ENCODE results near the gene GYPA. TPM values are rescaled to one million over a fixed set of nuclear protein-coding genes. Genes with fewer than 3 reads are reported as not detected.
"Not testable (repeated sequence)": the region's sequence is repeated elsewhere in the genome, so short reads cannot be mapped to it uniquely, and the experiment has no call there.

Gene GYPA
- total RNA-seq, 1 donor from 2014 or later, result 14.1 TPM

- Histone ChIP-seq H3K9ac (ENCODE audit: low read depth in 1 of 3, low read length in 3 of 3) (no peak overlapping the region), H3K4me3 (ENCODE audit: low read length in 3 of 3) (no peak overlapping the region), H3K9me3 (ENCODE audit: control insufficient read depth in 3 of 3, low read length in 3 of 3) (no peaks in the 10 kb centered on the region), H3K36me3 (ENCODE audit: control insufficient read depth in 3 of 3, insufficient read depth in 3 of 3, low read length in 3 of 3) (no peaks in the 10 kb centered on the region), H3K27me3 (ENCODE audit: control insufficient read depth in 3 of 3, insufficient read depth in 3 of 3, low read length in 3 of 3) (no peaks in the 10 kb centered on the region), H3K27ac (ENCODE audit: low read depth, low read length) (no peak overlapping the region), H3K4me1 (ENCODE audit: control insufficient read depth in 3 of 3, insufficient read depth in 3 of 3, low read length in 3 of 3) (no peaks in the 10 kb centered on the region)
Measured at GRCh38 chr4:144171697-144172096, 31.2 kb upstream of the GYPA start.

GRCh38 chr4:144169211-144169610 lies 28.7 kb upstream of the GYPA start:
- Histone ChIP-seq H3K9ac (ENCODE audit: low read depth in 1 of 3, low read length in 3 of 3) (no peak overlapping the region), H3K27ac (ENCODE audit: low read depth, low read length) (no peak overlapping the region), H3K36me3 (ENCODE audit: control insufficient read depth in 3 of 3, insufficient read depth in 3 of 3, low read length in 3 of 3) (no peaks in the 10 kb centered on the region), H3K4me3 (ENCODE audit: low read length in 3 of 3) (no peak overlapping the region), H3K9me3 (ENCODE audit: control insufficient read depth in 3 of 3, low read length in 3 of 3) (peaks cover 0 to under 1% (median 0%) of the 10 kb centered on the region in 3 donors), H3K27me3 (ENCODE audit: control insufficient read depth in 3 of 3, insufficient read depth in 3 of 3, low read length in 3 of 3) (no peaks in the 10 kb centered on the region), H3K4me1 (ENCODE audit: control insufficient read depth in 3 of 3, insufficient read depth in 3 of 3, low read length in 3 of 3) (no peaks in the 10 kb centered on the region)

GRCh38 chr4:144154044-144154443 lies 13.5 kb upstream of the GYPA start:
- H3K27me3 ChIP-seq (ENCODE audit: control insufficient read depth in 3 of 3, insufficient read depth in 3 of 3, low read length in 3 of 3), result no peaks in the 10 kb centered on the region
- H3K9ac ChIP-seq (ENCODE audit: low read depth in 1 of 3, low read length in 3 of 3), result no peak overlapping the region
- H3K36me3 ChIP-seq (ENCODE audit: control insufficient read depth in 3 of 3, insufficient read depth in 3 of 3, low read length in 3 of 3), result no peaks in the 10 kb centered on the region
- H3K9me3 ChIP-seq (ENCODE audit: control insufficient read depth in 3 of 3, low read length in 3 of 3), result peaks cover 0 to 2% (median 0%) of the 10 kb centered on the region in 3 donors
- no peak overlapping the region for H3K27ac ChIP-seq (ENCODE audit: low read depth, low read length)
- H3K4me3 ChIP-seq (ENCODE audit: low read length in 3 of 3), result no peak overlapping the region
- H3K4me1 ChIP-seq (ENCODE audit: control insufficient read depth in 3 of 3, insufficient read depth in 3 of 3, low read length in 3 of 3), result no peaks in the 10 kb centered on the region

GRCh38 chr4:144142690-144143326 lies 2.3 kb upstream of the GYPA start:
- H3K9ac ChIP-seq (ENCODE audit: low read depth in 1 of 3, low read length in 3 of 3); H3K36me3 ChIP-seq (ENCODE audit: control insufficient read depth in 3 of 3, insufficient read depth in 3 of 3, low read length in 3 of 3); H3K4me1 ChIP-seq (ENCODE audit: control insufficient read depth in 3 of 3, insufficient read depth in 3 of 3, low read length in 3 of 3); H3K27me3 ChIP-seq (ENCODE audit: control insufficient read depth in 3 of 3, insufficient read depth in 3 of 3, low read length in 3 of 3); H3K9me3 ChIP-seq (ENCODE audit: control insufficient read depth in 3 of 3, low read length in 3 of 3); H3K4me3 ChIP-seq (ENCODE audit: low read length in 3 of 3); H3K27ac ChIP-seq (ENCODE audit: low read depth, low read length): not testable (repeated sequence)

GRCh38 chr4:144141493-144141892 lies 975 bp upstream of the GYPA start:
- no peak overlapping the region for H3K4me3 ChIP-seq (ENCODE audit: low read length in 3 of 3)
- no peaks in the 10 kb centered on the region for H3K27me3 ChIP-seq (ENCODE audit: control insufficient read depth in 3 of 3, insufficient read depth in 3 of 3, low read length in 3 of 3)
- H3K4me1 ChIP-seq (ENCODE audit: control insufficient read depth in 3 of 3, insufficient read depth in 3 of 3, low read length in 3 of 3), result no peaks in the 10 kb centered on the region
- H3K9ac ChIP-seq (ENCODE audit: low read depth in 1 of 3, low read length in 3 of 3), result no peak overlapping the region
- no peak overlapping the region for H3K27ac ChIP-seq (ENCODE audit: low read depth, low read length)
- no peaks in the 10 kb centered on the region for H3K9me3 ChIP-seq (ENCODE audit: control insufficient read depth in 3 of 3, low read length in 3 of 3)
- H3K36me3 ChIP-seq (ENCODE audit: control insufficient read depth in 3 of 3, insufficient read depth in 3 of 3, low read length in 3 of 3), result no peaks in the 10 kb centered on the region

- not testable (repeated sequence) for H3K27ac ChIP-seq (ENCODE audit: low read depth, low read length); H3K4me1 ChIP-seq (ENCODE audit: control insufficient read depth in 3 of 3, insufficient read depth in 3 of 3, low read length in 3 of 3); H3K27me3 ChIP-seq (ENCODE audit: control insufficient read depth in 3 of 3, insufficient read depth in 3 of 3, low read length in 3 of 3); H3K36me3 ChIP-seq (ENCODE audit: control insufficient read depth in 3 of 3, insufficient read depth in 3 of 3, low read length in 3 of 3); H3K9ac ChIP-seq (ENCODE audit: low read depth in 1 of 3, low read length in 3 of 3); H3K4me3 ChIP-seq (ENCODE audit: low read length in 3 of 3); H3K9me3 ChIP-seq (ENCODE audit: control insufficient read depth in 3 of 3, low read length in 3 of 3)
Measured at GRCh38 chr4:144139991-144140390, 527 bp downstream of the GYPA start.

GRCh38 chr4:144139547-144139946 lies 971 bp downstream of the GYPA start:
- not testable (repeated sequence) for H3K9ac ChIP-seq (ENCODE audit: low read depth in 1 of 3, low read length in 3 of 3); H3K27me3 ChIP-seq (ENCODE audit: control insufficient read depth in 3 of 3, insufficient read depth in 3 of 3, low read length in 3 of 3); H3K36me3 ChIP-seq (ENCODE audit: control insufficient read depth in 3 of 3, insufficient read depth in 3 of 3, low read length in 3 of 3); H3K4me3 ChIP-seq (ENCODE audit: low read length in 3 of 3); H3K9me3 ChIP-seq (ENCODE audit: control insufficient read depth in 3 of 3, low read length in 3 of 3); H3K4me1 ChIP-seq (ENCODE audit: control insufficient read depth in 3 of 3, insufficient read depth in 3 of 3, low read length in 3 of 3); H3K27ac ChIP-seq (ENCODE audit: low read depth, low read length)

- not testable (repeated sequence) for H3K27me3 ChIP-seq (ENCODE audit: control insufficient read depth in 3 of 3, insufficient read depth in 3 of 3, low read length in 3 of 3); H3K9ac ChIP-seq (ENCODE audit: low read depth in 1 of 3, low read length in 3 of 3); H3K36me3 ChIP-seq (ENCODE audit: control insufficient read depth in 3 of 3, insufficient read depth in 3 of 3, low read length in 3 of 3); H3K27ac ChIP-seq (ENCODE audit: low read depth, low read length); H3K9me3 ChIP-seq (ENCODE audit: control insufficient read depth in 3 of 3, low read length in 3 of 3); H3K4me1 ChIP-seq (ENCODE audit: control insufficient read depth in 3 of 3, insufficient read depth in 3 of 3, low read length in 3 of 3); H3K4me3 ChIP-seq (ENCODE audit: low read length in 3 of 3)
Measured at GRCh38 chr4:144138239-144138638, 2.3 kb downstream of the GYPA start.

- H3K36me3 ChIP-seq (ENCODE audit: control insufficient read depth in 3 of 3, insufficient read depth in 3 of 3, low read length in 3 of 3); H3K27me3 ChIP-seq (ENCODE audit: control insufficient read depth in 3 of 3, insufficient read depth in 3 of 3, low read length in 3 of 3); H3K9ac ChIP-seq (ENCODE audit: low read depth in 1 of 3, low read length in 3 of 3); H3K9me3 ChIP-seq (ENCODE audit: control insufficient read depth in 3 of 3, low read length in 3 of 3); H3K4me1 ChIP-seq (ENCODE audit: control insufficient read depth in 3 of 3, insufficient read depth in 3 of 3, low read length in 3 of 3); H3K4me3 ChIP-seq (ENCODE audit: low read length in 3 of 3); H3K27ac ChIP-seq (ENCODE audit: low read depth, low read length): not testable (repeated sequence)
Measured at GRCh38 chr4:144137137-144137931, 3.2 kb downstream of the GYPA start.

GRCh38 chr4:144136189-144136588 lies 4.3 kb downstream of the GYPA start:
- not testable (repeated sequence) for H3K9me3 ChIP-seq (ENCODE audit: control insufficient read depth in 3 of 3, low read length in 3 of 3); H3K4me3 ChIP-seq (ENCODE audit: low read length in 3 of 3); H3K27ac ChIP-seq (ENCODE audit: low read depth, low read length); H3K36me3 ChIP-seq (ENCODE audit: control insufficient read depth in 3 of 3, insufficient read depth in 3 of 3, low read length in 3 of 3); H3K9ac ChIP-seq (ENCODE audit: low read depth in 1 of 3, low read length in 3 of 3); H3K27me3 ChIP-seq (ENCODE audit: control insufficient read depth in 3 of 3, insufficient read depth in 3 of 3, low read length in 3 of 3); H3K4me1 ChIP-seq (ENCODE audit: control insufficient read depth in 3 of 3, insufficient read depth in 3 of 3, low read length in 3 of 3)
